Measurements from ENCODE around the gene RPS21. TPM values are rescaled to one million over a fixed set of nuclear protein-coding genes. Genes with fewer than 3 reads are reported as not detected.

The RPS21 gene
- total and polyA plus RNA-seq, 9 of the 15 experiments (the other 6 are each of a cell fraction or from before 2014, with no cell fraction given), result 1,380 to 5,647 (median 3,091) TPM

DNA sequence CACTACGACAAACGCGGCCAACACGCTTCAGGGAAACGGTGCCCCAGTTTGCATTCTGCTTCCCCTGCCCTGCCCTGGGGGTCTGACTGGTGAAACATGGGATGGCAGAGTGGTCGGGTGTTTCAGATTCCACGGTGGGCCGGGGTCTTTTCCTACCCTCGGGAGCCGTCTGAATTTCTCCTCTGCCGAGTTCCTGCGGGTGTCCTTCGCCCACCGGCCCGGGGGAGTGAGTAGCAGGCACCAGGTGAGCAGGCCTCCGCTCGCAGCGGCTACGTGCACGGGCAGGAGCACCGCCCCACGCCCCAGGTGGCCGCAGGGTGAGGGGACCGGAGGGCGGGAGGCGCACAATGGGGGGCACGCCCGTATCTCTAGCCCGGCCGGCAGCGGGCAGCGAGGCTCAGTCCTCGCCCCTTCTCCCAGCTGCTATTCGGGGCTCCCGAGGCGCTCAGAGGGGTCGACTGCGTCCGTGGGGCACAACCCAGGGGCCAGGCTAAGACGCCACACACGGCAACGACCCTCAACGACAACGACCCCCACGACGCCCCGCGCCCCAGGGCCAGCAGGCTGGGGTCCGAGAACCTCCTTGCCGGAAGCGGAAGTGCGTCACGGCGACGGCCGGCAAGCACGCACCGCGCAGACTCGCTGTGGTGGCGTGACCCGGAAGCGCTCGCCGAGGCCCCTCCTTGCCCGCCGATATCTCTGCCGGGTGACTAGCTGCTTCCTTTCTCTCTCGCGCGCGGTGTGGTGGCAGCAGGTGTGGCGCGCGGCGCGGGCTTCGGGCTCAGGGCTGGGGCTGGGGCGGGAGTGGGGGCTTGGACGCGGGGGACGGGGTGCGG is at the start of gene RPS21 (continued):
- TF ChIP-seq, protein P1, sequence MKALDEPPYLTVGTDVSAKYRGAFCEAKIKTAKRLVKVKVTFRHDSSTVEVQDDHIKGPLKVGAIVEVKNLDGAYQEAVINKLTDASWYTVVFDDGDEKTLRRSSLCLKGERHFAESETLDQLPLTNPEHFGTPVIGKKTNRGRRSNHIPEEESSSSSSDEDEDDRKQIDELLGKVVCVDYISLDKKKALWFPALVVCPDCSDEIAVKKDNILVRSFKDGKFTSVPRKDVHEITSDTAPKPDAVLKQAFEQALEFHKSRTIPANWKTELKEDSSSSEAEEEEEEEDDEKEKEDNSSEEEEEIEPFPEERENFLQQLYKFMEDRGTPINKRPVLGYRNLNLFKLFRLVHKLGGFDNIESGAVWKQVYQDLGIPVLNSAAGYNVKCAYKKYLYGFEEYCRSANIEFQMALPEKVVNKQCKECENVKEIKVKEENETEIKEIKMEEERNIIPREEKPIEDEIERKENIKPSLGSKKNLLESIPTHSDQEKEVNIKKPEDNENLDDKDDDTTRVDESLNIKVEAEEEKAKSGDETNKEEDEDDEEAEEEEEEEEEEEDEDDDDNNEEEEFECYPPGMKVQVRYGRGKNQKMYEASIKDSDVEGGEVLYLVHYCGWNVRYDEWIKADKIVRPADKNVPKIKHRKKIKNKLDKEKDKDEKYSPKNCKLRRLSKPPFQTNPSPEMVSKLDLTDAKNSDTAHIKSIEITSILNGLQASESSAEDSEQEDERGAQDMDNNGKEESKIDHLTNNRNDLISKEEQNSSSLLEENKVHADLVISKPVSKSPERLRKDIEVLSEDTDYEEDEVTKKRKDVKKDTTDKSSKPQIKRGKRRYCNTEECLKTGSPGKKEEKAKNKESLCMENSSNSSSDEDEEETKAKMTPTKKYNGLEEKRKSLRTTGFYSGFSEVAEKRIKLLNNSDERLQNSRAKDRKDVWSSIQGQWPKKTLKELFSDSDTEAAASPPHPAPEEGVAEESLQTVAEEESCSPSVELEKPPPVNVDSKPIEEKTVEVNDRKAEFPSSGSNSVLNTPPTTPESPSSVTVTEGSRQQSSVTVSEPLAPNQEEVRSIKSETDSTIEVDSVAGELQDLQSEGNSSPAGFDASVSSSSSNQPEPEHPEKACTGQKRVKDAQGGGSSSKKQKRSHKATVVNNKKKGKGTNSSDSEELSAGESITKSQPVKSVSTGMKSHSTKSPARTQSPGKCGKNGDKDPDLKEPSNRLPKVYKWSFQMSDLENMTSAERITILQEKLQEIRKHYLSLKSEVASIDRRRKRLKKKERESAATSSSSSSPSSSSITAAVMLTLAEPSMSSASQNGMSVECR (CRISPR knock-in tag; IDR thresholded peaks at IDR 0.05), result peak; percentile 95
- TF ChIP-seq SUPT5H (IDR thresholded peaks at IDR 0.05) (peak; percentile 91), PHF8 (IDR thresholded peaks at IDR 0.05; ENCODE audit: borderline replicate concordance, low read length) (peak; percentile 81; the same call in 1 of the 2 replicates), HNRNPK (IDR thresholded peaks at IDR 0.05; ENCODE audit: low read depth, low read length, poor library complexity, severe bottlenecking) (peak; percentile 63), TOE1 (IDR thresholded peaks at IDR 0.05; ENCODE audit: borderline replicate concordance) (peak; percentile 27; the same call in 1 of the 2 replicates), TOE1 (CRISPR knock-in tag; IDR thresholded peaks at IDR 0.05; ENCODE audit: borderline replicate concordance, low read depth) (no peak), PKNOX1 (IDR thresholded peaks at IDR 0.05) (peak; percentile 64; the same call in 1 of the 2 replicates), KAT7 (CRISPR knock-in tag; IDR thresholded peaks at IDR 0.05; ENCODE audit: borderline replicate concordance) (peak; percentile 89), SP2 (IDR thresholded peaks at IDR 0.05; ENCODE audit: extremely low read depth, low read depth, low read length, poor library complexity, severe bottlenecking) (peak; percentile 5), MITF (IDR thresholded peaks at IDR 0.05) (0 out of 2 replicates have a peak, but pooled peaks have one; percentile 10), KDM4B (IDR thresholded peaks at IDR 0.05; ENCODE audit: borderline replicate concordance in 2 of 2, low read depth in 1 of 2) (peak in 1 of 2 experiments; percentile 98; a peak in 2 of 4 replicates)
- TF ChIP-seq, protein P2, sequence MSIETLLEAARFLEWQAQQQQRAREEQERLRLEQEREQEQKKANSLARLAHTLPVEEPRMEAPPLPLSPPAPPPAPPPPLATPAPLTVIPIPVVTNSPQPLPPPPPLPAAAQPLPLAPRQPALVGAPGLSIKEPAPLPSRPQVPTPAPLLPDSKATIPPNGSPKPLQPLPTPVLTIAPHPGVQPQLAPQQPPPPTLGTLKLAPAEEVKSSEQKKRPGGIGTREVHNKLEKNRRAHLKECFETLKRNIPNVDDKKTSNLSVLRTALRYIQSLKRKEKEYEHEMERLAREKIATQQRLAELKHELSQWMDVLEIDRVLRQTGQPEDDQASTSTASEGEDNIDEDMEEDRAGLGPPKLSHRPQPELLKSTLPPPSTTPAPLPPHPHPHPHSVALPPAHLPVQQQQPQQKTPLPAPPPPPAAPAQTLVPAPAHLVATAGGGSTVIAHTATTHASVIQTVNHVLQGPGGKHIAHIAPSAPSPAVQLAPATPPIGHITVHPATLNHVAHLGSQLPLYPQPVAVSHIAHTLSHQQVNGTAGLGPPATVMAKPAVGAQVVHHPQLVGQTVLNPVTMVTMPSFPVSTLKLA (conservative IDR thresholded peaks at IDR 0.05), result peak; percentile 72 to 88
- TF ChIP-seq, protein P3, sequence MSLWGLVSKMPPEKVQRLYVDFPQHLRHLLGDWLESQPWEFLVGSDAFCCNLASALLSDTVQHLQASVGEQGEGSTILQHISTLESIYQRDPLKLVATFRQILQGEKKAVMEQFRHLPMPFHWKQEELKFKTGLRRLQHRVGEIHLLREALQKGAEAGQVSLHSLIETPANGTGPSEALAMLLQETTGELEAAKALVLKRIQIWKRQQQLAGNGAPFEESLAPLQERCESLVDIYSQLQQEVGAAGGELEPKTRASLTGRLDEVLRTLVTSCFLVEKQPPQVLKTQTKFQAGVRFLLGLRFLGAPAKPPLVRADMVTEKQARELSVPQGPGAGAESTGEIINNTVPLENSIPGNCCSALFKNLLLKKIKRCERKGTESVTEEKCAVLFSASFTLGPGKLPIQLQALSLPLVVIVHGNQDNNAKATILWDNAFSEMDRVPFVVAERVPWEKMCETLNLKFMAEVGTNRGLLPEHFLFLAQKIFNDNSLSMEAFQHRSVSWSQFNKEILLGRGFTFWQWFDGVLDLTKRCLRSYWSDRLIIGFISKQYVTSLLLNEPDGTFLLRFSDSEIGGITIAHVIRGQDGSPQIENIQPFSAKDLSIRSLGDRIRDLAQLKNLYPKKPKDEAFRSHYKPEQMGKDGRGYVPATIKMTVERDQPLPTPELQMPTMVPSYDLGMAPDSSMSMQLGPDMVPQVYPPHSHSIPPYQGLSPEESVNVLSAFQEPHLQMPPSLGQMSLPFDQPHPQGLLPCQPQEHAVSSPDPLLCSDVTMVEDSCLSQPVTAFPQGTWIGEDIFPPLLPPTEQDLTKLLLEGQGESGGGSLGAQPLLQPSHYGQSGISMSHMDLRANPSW (CRISPR knock-in tag; IDR thresholded peaks at IDR 0.05), result peak; percentile 66; the same call in 1 of the 2 replicates
